HG02623 (cell line): ENCODE results near the gene CCL20.
"Not testable (repeated sequence)": the region's sequence is repeated elsewhere in the genome, so short reads cannot be mapped to it uniquely, and the experiment has no call there.

Experiments
- ATAC-seq: cut with Tn5 transposase; IDR thresholded peaks from one replicate; pipeline ENCODE4 v1.9.1; 2021; ENCODE audit warnings: moderate library complexity; ENCODE audit not compliant: unreplicated experiment

The CCL20 gene, protein sequence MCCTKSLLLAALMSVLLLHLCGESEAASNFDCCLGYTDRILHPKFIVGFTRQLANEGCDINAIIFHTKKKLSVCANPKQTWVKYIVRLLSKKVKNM

GRCh38 chr2:227813562-227814353 lies at the start of gene CCL20:
Gene CCL20, plus strand, starts transcription at chr2:227813842. Its CDS starts 70 bp downstream, at chr2:227813912.
- no peak for ATAC-seq

GRCh38 chr2:227765788-227766372 lies 47.8 kb upstream of the CCL20 start:
- no peak for ATAC-seq

- ATAC-seq, result peak; percentile 98
Observed at GRCh38 chr2:227766373-227766883, 47.2 kb upstream of the CCL20 start.

DNA sequence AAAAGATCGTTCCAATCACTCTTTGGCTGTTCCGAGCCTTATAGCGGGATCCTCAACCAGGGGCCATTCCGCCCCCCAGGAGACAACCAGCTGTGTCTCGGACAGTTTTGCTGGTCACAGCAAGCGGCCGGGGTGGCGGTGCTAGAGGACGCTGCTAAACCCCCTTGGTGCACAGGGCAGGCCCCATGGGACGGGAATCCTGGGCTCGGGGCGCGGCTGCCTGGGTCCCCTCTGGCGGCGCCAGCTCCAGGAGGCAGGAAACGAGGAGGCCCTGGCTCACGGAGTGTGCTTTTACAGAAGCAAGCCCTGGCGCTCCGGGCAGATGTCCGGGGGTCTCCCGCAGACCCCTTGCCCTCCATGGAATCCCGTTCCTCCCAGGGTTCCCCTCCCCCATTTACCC lies 45.8 kb upstream of the CCL20 start:
- no peak for ATAC-seq

DNA sequence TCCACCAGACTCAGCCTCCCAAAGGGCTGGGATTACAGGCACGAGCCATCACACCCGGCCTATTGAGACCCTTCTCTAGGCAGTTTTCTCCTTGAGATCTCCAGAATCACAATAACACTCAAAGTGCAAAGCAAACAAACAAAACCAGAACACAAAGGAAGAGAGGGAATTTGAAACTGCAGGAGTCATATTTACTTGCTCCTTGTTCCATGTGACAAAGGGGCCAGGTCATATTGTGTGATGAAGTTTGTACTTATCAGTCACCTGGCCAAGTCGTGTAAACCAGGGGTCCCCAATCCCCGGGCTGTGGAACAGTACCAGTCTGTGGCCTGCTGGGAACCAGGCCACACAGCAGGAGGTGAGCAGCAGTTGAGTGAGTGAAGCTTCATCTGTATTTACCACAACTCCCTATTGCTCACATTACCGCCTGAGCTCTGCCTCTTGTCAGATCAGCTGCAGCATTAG lies 41.4 kb upstream of the CCL20 start:
- ATAC-seq, result no peak

DNA sequence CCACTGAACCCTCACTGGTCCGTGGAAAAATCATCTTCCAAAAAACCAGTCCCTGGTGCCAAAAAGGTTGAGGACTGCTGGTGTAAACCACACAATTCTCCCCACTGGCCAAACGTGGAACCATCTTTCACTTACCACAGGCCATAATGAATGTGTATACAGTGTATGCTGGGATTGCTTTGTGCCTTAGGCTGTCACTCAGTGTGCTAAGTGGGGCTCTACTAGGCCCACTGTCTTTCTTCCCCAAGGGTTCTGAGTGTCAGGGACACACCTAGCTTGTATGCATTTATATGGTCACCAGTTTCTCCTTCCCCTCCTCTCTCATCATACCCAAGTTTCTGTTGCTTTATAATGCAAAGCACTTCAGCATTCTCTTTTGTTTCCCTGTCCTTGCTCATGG lies 40.7 kb upstream of the CCL20 start:
- ATAC-seq, result no peak

- no peak for ATAC-seq
Observed at GRCh38 chr2:227774011-227774624, 39.5 kb upstream of the CCL20 start.

- ATAC-seq, result no peak
Observed at GRCh38 chr2:227774895-227775842, 38.5 kb upstream of the CCL20 start.

- ATAC-seq, result no peak
Observed at GRCh38 chr2:227780981-227781615, 32.5 kb upstream of the CCL20 start.

DNA sequence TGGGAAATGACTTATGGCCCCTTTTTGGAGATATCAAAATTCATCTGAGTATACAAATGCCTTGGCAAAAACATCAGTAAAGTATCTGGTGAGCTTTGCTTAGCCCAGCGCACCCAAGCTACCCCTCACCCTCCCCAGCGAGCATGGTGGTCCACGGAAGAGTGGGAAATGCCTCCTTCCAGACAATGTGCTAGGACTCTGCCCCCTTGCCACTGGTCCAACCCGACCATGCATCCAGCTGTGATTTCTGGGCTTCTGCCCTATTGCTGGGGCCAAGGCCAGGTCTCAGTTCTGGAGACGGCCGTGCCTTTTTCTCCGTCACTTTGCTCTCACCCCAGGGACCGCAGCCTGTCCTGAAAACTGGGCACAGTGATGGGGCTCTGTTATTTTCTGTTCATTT lies 31.8 kb upstream of the CCL20 start:
- no peak for ATAC-seq

DNA sequence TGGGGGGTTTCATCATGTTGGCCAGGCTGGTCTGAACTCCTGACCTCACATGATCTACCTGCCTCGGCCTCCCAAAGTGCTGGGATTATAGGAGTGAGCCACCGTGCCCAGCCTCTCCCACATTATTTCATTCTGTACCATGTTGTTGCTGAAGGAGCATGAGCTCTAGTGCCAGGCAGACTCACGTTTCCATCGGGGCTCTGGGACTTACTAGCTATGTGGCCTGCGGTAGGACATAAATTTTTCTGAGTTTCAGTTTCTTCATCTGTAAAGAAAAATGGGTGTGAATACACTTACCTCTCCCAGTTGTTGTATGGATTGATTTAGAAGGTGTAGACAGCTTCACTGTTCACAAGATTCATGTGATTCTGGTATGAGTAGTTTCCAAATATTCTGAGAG lies 30.8 kb upstream of the CCL20 start:
- ATAC-seq, result peak; percentile 28

DNA sequence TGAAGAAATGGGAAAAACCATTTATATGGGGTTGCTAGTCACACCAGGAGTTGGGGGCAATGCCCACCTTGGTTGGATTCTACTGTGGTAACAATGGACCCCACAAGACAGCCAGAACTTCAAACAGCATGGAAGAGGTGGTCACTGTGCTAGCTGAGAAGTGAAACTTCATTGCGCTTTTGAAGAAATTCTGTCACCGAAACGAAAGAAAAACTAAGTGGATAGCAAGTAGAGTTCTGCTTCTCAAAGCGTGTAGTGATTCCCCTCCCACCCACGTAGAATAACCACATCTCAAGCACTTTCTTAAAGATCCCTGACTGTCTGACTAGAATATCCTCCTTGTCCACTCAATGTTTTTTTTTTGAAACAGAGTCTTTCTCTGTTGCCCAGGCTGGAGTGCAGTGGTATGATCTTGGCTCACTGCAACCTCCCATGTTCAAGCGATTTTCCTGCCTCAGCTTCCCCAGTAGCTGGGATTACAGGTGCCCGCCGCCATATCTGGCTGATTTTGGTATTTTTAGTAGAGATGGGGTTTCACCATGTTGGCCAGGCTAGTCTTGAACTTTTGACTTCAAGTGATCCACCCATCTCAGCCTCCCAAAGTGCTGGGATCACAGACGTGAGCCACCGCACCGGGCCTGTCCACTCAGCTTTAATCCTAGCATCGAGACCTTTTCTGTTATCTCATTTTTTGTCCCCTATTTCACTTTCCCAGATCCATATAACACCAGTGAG lies 30.1 kb upstream of the CCL20 start:
- peak; percentile 98 for ATAC-seq

GRCh38 chr2:227785293-227785692 lies 28.3 kb upstream of the CCL20 start:
- ATAC-seq, result no peak

- no peak for ATAC-seq
Observed at GRCh38 chr2:227788561-227789018, 25.1 kb upstream of the CCL20 start.

DNA sequence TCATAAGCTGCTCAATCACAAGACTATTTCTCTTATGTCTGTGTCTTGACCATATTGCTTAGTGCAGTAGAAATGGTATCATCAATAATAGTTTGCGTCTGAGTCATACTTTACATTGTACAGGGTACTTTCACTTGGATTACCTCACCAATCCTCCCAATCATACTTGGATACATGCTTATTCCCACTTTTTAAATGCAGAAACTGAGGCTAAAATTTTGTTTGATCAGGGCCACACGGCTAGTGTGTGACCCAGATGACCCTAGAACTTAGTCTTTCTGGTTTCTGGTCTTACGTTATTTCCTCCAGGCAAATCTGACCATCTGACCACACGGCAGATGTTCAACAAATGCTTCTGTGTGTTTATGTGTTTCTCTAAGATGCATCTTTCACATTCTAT lies 23.8 kb upstream of the CCL20 start:
- no peak for ATAC-seq

GRCh38 chr2:227793148-227793712 lies 20.4 kb upstream of the CCL20 start:
- no peak for ATAC-seq

DNA sequence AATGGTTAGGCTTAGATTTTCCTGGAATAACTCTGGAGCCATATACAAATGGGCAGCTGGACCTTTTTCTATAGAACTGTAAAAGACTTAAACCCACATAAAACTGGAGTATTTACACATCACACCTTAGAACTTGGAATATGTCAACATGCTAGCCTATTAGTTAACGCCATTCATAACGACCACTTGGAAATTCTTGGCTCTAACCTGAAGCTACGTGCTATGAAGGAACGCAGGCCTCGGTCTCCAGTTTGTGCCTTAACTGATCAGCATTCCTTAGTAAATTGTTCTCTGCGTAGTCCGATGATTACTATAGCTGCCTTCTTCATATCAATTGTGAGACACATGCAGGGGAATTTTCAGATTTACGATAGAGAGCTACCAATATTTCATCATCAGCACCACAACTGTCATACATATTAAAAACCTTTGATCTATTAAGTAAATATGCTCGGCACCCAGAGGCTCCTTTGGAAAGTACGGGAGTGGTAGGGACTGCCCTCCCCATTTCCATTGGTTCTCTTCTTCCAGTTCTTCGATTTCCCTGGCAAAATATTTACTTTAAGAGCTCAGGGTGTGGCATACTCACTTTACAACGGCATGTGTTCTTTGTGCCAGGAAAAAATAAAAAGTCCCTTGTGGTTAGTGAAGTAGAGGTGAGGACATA lies 17.5 kb upstream of the CCL20 start:
- no peak for ATAC-seq

DNA sequence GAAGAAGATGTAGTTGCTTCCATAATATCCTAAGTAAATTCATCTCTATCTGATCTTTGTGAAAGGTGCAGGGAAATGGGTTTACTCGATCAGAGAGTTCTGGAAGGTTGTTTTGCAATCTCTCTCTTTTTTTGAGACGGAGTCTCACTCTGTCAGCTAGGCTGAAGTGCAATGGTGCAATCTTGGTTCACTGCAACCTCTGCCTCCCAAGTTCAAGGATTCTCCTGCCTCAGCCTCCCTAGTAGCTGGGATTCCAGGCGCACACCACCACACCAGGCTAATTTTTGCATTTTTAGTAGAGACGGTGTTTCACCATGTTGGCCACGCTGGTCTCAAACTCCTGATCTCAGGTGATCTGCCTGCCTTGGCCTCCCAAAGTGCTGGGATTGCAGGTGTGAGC lies 16.9 kb upstream of the CCL20 start:
- not testable (repeated sequence) for ATAC-seq
